ENCODE results near the gene MED1.
"Not testable (repeated sequence)": the region's sequence is repeated elsewhere in the genome, so short reads cannot be mapped to it uniquely, and the experiment has no call there.

The MED1 gene, protein sequence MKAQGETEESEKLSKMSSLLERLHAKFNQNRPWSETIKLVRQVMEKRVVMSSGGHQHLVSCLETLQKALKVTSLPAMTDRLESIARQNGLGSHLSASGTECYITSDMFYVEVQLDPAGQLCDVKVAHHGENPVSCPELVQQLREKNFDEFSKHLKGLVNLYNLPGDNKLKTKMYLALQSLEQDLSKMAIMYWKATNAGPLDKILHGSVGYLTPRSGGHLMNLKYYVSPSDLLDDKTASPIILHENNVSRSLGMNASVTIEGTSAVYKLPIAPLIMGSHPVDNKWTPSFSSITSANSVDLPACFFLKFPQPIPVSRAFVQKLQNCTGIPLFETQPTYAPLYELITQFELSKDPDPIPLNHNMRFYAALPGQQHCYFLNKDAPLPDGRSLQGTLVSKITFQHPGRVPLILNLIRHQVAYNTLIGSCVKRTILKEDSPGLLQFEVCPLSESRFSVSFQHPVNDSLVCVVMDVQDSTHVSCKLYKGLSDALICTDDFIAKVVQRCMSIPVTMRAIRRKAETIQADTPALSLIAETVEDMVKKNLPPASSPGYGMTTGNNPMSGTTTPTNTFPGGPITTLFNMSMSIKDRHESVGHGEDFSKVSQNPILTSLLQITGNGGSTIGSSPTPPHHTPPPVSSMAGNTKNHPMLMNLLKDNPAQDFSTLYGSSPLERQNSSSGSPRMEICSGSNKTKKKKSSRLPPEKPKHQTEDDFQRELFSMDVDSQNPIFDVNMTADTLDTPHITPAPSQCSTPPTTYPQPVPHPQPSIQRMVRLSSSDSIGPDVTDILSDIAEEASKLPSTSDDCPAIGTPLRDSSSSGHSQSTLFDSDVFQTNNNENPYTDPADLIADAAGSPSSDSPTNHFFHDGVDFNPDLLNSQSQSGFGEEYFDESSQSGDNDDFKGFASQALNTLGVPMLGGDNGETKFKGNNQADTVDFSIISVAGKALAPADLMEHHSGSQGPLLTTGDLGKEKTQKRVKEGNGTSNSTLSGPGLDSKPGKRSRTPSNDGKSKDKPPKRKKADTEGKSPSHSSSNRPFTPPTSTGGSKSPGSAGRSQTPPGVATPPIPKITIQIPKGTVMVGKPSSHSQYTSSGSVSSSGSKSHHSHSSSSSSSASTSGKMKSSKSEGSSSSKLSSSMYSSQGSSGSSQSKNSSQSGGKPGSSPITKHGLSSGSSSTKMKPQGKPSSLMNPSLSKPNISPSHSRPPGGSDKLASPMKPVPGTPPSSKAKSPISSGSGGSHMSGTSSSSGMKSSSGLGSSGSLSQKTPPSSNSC (N-terminal part only)

GRCh38 chr17:39450847-39451581 lies at the start of gene MED1:
TSS of gene MED1 (minus strand) at chr17:39451263. CDS start at chr17:39451062, 201 bp downstream.
- ATAC-seq (peak; percentile 99), DNase-seq (ENCODE audit: low spot score in 2 of 2) (peak; percentile 84 to 94)
- Mint-ChIP-seq H3K4me3 (peak within 1 kb of the TSS; percentile 97), H3K27ac (peak within 1 kb of the TSS; percentile 99), H3K9me3 (no peaks in the 10 kb centered on the region), H3K4me1 (peaks cover 22% of the 10 kb centered on the region), H3K36me3 (peaks cover 45% of the 10 kb centered on the region)

DNA sequence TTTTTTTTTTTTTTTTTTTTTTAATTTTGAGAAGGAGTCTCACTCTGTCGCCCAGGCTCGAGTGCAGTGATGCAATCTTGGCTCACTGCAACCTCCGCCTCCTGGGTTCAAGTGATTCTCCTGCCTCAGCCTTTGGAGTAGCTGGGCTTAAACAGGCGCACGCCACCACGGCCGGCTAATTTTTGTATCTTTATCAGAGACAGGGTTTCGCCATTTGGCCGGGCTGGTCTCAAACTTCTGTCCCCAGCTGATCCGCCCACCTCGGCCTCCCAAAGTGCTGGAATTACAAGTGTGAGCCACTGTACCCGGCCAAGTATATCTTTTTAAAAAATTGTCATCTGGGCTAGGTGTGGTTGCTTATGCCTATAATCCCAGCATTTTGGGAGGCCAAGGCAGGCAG lies 45.9 kb upstream of the MED1 start:
- H3K27ac Mint-ChIP-seq; H3K9me3 Mint-ChIP-seq; ATAC-seq; H3K4me3 Mint-ChIP-seq; DNase-seq (ENCODE audit: low spot score in 2 of 2); H3K4me1 Mint-ChIP-seq: not testable (repeated sequence)
- peaks cover 100% of the 10 kb centered on the region for H3K36me3 Mint-ChIP-seq

- ATAC-seq = no peak
Observed at GRCh38 chr17:39487946-39488345, 36.9 kb upstream of the MED1 start.

DNA sequence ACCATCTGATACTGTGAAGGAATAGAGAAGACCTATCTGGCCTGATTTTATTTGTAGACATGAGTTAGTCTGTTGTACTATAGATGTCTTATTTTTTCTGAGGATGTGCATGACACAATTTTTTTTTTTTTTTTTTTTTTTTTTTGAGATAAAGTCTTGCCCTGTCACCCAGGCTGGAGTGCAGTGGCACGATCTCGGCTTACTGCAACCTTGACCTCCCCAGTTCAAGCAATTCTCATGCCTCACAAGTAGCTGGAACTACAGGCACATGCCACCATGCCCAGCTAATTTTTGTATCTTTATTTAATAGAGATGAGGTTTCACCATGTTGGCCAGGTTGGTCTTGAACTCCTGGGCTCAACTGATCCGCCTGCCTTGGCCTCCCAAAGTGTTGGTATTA lies 36.4 kb upstream of the MED1 start:
- DNase-seq (ENCODE audit: low spot score in 2 of 2); ATAC-seq; H3K4me3 Mint-ChIP-seq; H3K4me1 Mint-ChIP-seq; H3K9me3 Mint-ChIP-seq: not testable (repeated sequence)
- Mint-ChIP-seq H3K36me3 (peaks cover 100% of the 10 kb centered on the region), H3K27ac (peak overlapping the region; percentile 45)

More at GRCh38 chr17:39487946-39488345, 36.9 kb upstream of the MED1 start:
- H3K9me3 Mint-ChIP-seq = no peaks in the 10 kb centered on the region
- H3K36me3 Mint-ChIP-seq = peaks cover 100% of the 10 kb centered on the region
- no peak overlapping the region for H3K4me3 Mint-ChIP-seq
- no peak for DNase-seq (ENCODE audit: low spot score in 2 of 2)
- H3K4me1 Mint-ChIP-seq = no peaks in the 10 kb centered on the region
- H3K27ac Mint-ChIP-seq = no peak overlapping the region

DNA sequence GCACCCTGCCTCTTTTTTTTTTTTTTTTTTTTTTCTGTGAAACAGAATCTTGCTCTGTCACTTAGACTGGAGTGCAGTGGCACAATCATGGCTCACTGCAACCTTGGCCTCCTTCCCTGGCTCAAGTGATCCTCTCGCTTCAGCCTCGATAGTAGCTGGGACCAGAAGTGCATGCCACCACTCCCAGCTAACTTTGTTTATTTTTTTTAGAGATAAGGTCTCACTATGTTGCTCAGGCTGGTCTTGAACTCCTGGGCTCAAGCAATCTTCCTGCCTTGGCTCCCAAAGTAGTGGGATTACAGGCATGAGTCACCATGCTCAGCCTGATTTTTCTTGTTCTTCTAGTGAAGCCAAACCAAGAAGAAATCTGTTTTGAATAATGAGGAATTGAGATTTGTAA lies 35.2 kb upstream of the MED1 start:
- no peak overlapping the region for H3K4me3 Mint-ChIP-seq
- H3K4me1 Mint-ChIP-seq = no peaks in the 10 kb centered on the region
- no peak for ATAC-seq
- H3K9me3 Mint-ChIP-seq = no peaks in the 10 kb centered on the region
- peaks cover 100% of the 10 kb centered on the region for H3K36me3 Mint-ChIP-seq
- DNase-seq (ENCODE audit: low spot score in 2 of 2) = no peak
- no peak overlapping the region for H3K27ac Mint-ChIP-seq

- DNase-seq (ENCODE audit: low spot score in 2 of 2) (no peak), ATAC-seq (no peak)
- H3K4me3 Mint-ChIP-seq = no peak overlapping the region
- peaks cover 100% of the 10 kb centered on the region for H3K36me3 Mint-ChIP-seq
- H3K9me3 Mint-ChIP-seq = no peaks in the 10 kb centered on the region
- no peaks in the 10 kb centered on the region for H3K4me1 Mint-ChIP-seq
- no peak overlapping the region for H3K27ac Mint-ChIP-seq
Observed at GRCh38 chr17:39485555-39485954, 34.5 kb upstream of the MED1 start.

DNA sequence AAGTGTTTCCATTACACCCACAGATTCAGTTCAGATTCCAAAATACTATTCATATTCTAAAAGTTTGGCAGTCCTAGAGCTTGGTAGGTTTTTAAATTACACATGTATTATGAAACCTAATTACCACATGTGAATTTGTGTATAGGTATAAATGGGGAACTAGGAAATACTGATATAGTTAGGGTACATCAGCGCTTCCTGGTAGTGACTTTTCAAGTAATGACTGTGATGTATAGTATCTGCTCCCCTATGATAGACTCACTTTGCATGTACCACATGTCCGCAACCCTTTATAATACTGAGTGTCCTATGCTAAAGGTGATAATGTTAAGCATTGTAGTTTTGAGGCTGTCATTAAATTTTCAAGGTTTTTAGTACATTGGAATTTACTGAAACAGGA lies 33.1 kb upstream of the MED1 start:
- no peak overlapping the region for H3K27ac Mint-ChIP-seq
- no peaks in the 10 kb centered on the region for H3K4me1 Mint-ChIP-seq
- DNase-seq (ENCODE audit: low spot score in 2 of 2) = no peak
- H3K9me3 Mint-ChIP-seq = no peaks in the 10 kb centered on the region
- no peak for ATAC-seq
- H3K36me3 Mint-ChIP-seq = peaks cover 100% of the 10 kb centered on the region
- no peak overlapping the region for H3K4me3 Mint-ChIP-seq

DNA sequence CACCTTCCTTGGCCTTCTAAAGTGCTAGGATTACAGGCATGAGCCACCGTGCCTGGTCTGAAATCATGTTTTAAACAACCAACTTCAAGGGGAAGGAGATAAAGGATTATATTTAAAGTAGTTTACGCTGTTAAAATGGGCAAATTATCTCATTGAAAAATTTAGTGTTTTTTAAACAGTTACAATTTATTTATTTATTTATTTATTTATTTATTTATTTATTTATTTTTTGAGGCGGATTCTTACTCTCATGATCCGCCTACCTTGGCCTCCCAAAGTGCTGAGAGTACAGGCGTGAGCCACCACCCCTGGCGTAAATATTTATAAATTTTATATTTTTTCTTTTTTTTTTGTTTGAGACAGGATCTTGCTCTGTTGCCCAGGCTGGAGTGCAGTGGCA lies 32.4 kb upstream of the MED1 start:
- ATAC-seq = no peak
- Mint-ChIP-seq H3K4me1 (no peaks in the 10 kb centered on the region), H3K4me3 (no peak overlapping the region)

DNA sequence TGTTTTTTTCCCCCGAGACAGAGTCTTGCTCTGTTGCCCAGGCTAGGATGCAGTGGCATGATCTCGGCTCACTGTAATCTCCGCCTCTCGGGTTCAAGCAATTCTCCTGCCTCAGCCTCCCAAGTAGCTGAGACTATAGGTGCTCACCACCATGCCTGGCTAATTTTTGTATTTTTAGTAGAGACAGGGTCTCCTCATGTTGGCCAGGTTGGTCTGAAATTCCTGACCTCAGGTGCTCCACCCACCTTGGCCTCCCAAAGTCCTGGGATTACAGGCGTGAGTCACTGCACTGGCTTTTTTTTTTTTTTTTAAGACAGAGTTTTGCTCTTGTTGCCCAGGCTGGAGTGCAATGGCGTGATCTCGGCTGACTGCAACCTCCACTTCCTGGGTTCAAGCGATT lies 28.6 kb upstream of the MED1 start:
- not testable (repeated sequence) for H3K27ac Mint-ChIP-seq; ATAC-seq; H3K4me1 Mint-ChIP-seq; DNase-seq (ENCODE audit: low spot score in 2 of 2); H3K4me3 Mint-ChIP-seq; H3K9me3 Mint-ChIP-seq
- H3K36me3 Mint-ChIP-seq = peaks cover 100% of the 10 kb centered on the region

More for the DNA sequence above, 32.4 kb upstream of the MED1 start:
- no peak for DNase-seq (ENCODE audit: low spot score in 2 of 2)
- peak overlapping the region; percentile 54 for H3K27ac Mint-ChIP-seq
- H3K9me3 Mint-ChIP-seq = no peaks in the 10 kb centered on the region
- peaks cover 100% of the 10 kb centered on the region for H3K36me3 Mint-ChIP-seq

DNA sequence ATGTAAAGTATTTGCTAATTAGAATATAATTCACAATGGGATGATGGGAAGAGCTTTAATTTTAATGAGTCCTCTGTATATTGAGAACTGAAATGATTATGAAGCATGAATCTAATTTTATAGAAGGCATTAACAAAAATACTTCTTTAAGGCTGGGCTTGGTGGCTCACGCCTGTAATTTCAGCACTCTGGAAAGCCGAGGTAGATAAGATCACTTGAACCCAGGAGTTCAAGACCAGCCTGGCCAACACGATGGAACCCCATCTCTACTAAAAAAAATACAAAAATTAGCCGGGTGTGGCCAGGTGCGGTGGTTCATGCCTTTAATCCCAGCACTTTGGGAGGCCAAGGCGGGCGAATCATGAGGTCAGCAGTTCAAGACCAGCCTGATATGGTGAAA lies 22.2 kb upstream of the MED1 start:
- Mint-ChIP-seq H3K4me3 (no peak overlapping the region), H3K9me3 (no peaks in the 10 kb centered on the region), H3K27ac (no peak overlapping the region), H3K36me3 (peaks cover 97% of the 10 kb centered on the region), H3K4me1 (peaks cover 5% of the 10 kb centered on the region)
- no peak for ATAC-seq
- DNase-seq (ENCODE audit: low spot score in 2 of 2) = no peak

DNA sequence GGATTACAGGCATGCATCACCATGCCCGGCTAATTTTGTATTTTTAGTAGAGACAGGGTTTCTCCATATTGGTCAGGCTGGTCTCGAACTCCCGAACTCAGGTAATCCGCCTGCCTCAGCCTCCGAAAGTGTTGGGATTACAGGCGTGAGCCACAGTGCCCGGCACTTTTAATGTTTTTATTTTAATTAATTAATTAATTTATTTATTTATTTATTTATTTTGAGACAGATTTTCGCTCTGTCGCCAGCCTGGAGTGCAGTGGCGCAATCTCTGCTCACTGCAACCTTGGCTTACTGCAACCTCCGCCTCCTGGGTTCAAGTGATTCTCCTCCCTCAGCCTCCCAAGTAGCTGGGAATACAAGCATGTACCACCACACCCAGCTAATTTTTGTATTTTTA lies 17.5 kb upstream of the MED1 start:
- not testable (repeated sequence) for H3K4me3 Mint-ChIP-seq; ATAC-seq; DNase-seq (ENCODE audit: low spot score in 2 of 2); H3K27ac Mint-ChIP-seq; H3K9me3 Mint-ChIP-seq
- Mint-ChIP-seq H3K36me3 (peaks cover 97% of the 10 kb centered on the region), H3K4me1 (peaks cover 19% of the 10 kb centered on the region)

DNA sequence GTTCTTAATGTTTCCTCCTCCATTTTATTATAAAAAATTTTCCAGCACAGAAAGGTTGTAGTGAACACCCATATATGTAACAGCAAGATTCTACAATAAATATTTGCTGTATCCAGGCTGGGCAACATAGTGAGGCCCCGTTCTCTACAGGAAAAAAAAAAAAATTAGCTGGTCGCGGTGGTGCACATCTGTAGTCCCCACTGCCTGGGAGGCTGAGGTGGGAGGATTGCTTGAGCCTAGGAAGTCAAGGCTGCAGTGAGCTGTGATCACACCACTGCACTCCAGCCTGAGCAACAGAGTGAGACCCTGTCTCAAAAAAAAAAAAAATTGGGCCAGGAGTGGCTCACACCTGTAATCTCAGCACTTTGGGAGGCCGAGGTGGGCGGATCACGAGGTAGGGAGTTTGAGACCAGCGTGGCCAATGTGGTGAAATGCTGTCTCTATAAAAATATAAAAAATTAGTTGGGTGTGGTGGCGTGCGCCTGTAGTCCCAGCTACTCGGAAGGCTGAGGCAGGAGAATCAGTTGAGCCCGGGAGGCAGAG lies 13.6 kb upstream of the MED1 start:
- Mint-ChIP-seq H3K36me3 (peaks cover 76% of the 10 kb centered on the region), H3K27ac (peak overlapping the region; percentile 97), H3K4me1 (peaks cover 20% of the 10 kb centered on the region), H3K4me3 (peak overlapping the region; percentile 86)
- not testable (repeated sequence) for H3K9me3 Mint-ChIP-seq; DNase-seq (ENCODE audit: low spot score in 2 of 2); ATAC-seq

GRCh38 chr17:39462631-39463375 lies 11.7 kb upstream of the MED1 start:
- peak overlapping the region; percentile 86 for H3K4me3 Mint-ChIP-seq
- peak in 1 of 2 donors; percentile 57 for DNase-seq (ENCODE audit: low spot score in 2 of 2)
- no peak for ATAC-seq

More at GRCh38 chr17:39462631-39463375, 11.7 kb upstream of the MED1 start:
- peaks cover 20% of the 10 kb centered on the region for H3K4me1 Mint-ChIP-seq
- peaks cover 59% of the 10 kb centered on the region for H3K36me3 Mint-ChIP-seq
- peaks cover 3% of the 10 kb centered on the region for H3K9me3 Mint-ChIP-seq
- peak overlapping the region; percentile 97 for H3K27ac Mint-ChIP-seq

Data from stimulated activated effector memory CD8-positive, alpha-beta T cell treated with anti-CD3 and anti-CD28 coated beads, Interleukin-12 subunit alpha, Interleukin-12 subunit beta, amount 100 ng/mL, for 72 hours (primary cell).